Measurements from ENCODE around the gene MRPL30.
"Not testable (repeated sequence)": the region's sequence is repeated elsewhere in the genome, so short reads cannot be mapped to it uniquely, and the experiment has no call there.

Gene MRPL30

DNA sequence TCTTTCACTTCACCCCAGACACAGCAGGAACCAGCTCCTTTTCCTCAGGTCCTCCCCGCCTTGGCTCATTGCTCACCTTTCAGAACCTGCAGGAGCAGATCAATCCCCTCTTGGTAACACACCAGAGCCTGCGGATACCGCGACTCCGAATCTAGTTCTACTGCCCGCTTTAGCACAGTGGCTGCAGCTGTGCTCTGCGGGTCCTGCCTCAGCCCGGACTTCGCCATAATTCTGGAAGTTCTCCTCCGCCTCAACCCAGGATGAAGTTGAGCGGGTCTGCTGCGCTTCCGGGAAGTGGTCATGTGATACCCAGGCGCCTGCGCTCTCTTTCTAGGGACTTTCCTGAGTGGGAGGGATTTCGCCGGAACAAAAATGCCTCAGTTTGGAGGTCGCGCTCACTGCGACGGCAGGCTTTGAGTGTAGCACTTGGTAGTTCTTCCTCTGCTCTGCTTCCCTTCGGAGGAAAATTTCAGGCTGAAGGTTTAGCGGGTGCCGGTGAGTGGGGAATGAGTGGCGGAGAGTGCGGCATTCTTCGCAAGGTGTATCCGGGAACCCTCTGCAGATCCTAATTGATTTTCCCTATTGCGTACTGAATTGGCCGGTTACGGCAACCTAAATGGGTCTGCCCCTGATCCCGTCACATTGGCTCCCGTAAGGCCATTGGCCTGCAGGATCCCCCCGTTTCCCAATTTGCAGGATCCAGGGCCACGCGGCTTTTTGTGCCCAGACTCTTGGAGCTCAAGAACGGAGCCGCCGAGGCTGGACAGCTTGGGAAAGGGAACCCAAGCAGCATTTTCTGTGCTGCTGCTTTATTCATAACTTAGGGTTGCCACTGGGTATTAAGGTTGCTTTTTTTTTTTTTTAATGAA lies at the start of gene MRPL30, which contains the start of gene MITD1:
Gene MRPL30 (plus strand): TSS at position 430 of the 869 bp plus-strand sequence. CDS start 5,020 bp downstream, outside the sequence.
Gene MITD1 (minus strand): TSS at position 304 of the 869 bp plus-strand sequence. CDS start 77 bp downstream, at position 227.
- TF ChIP-seq, protein P1, sequence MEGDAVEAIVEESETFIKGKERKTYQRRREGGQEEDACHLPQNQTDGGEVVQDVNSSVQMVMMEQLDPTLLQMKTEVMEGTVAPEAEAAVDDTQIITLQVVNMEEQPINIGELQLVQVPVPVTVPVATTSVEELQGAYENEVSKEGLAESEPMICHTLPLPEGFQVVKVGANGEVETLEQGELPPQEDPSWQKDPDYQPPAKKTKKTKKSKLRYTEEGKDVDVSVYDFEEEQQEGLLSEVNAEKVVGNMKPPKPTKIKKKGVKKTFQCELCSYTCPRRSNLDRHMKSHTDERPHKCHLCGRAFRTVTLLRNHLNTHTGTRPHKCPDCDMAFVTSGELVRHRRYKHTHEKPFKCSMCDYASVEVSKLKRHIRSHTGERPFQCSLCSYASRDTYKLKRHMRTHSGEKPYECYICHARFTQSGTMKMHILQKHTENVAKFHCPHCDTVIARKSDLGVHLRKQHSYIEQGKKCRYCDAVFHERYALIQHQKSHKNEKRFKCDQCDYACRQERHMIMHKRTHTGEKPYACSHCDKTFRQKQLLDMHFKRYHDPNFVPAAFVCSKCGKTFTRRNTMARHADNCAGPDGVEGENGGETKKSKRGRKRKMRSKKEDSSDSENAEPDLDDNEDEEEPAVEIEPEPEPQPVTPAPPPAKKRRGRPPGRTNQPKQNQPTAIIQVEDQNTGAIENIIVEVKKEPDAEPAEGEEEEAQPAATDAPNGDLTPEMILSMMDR (IDR thresholded peaks at IDR 0.05; ENCODE audit: low read depth, low read length) = no peak

DNA sequence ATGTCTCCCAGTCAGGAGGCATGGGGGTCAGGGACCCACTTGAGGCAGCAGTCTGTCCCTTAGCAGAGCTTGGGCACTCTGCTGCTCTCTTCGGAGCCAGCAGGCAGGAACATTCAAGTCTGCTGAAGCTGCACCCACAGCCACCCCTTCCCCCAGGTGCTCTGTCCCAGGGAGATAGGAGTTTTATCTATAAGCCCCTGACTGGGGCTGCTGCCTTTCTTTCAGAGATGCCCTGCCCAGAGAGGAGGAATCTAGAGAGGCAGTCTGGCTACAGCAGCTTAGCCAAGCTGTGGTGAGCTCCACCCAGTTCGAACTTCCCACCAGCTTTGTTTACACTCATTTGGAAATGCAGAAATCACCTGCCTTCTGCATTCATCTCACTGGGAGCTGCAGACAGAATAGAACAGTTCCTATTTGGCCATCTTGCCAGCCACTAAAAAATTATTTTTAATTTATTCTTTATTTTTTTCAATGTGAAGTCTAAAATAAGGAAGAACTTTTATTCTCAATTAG lies 45.9 kb upstream of the MRPL30 start:
- DNase-seq (ENCODE audit: extremely low read depth, low read depth) = not testable (repeated sequence)

More for the DNA sequence above, at the start of gene MRPL30, which contains the start of gene MITD1:
- peak; percentile 88 for DNase-seq (ENCODE audit: extremely low read depth, low read depth)

- TF ChIP-seq, protein P1 (IDR thresholded peaks at IDR 0.05; ENCODE audit: low read depth, low read length) = no peak
- DNase-seq (ENCODE audit: extremely low read depth, low read depth) = no peak
These were observed 42.0 kb upstream of the MRPL30 start for GRCh38 chr2:99139003-99139402.

DNA sequence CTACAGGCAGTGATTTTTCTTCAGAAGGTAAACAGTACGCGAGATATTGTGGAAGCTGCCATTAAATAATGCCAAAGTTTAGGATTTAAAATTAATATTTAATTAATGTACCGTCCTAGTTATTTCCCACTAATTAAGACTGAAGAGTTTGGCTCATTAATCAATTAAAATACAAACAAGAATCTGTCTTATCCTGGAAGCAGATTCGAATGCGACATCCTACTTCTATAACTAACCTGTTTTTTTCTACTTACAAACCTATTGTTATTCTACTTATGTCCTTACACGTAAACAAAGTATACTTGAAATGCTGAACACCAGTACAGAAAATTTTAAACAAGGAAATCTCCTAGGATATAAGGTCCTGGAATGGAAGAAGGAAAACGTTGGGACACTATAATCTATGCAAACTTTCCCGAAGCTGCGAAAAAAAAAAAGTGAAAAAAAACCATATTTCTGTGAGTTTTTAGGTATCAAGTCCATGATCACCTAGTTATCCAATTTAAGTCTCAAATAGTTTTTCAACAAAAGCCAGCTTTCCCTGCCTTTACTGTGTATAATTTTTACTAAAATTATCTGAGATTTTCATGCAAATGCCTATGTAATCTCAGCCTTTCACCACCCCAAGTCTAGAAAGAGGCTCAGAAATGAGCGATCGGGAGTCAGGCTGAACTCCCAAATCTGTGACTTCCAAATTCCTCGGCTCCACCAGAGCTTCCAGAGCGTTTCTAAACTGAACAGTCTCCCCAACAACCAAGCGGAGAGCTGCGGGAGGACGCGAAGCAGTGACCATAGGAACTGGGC lies 40.7 kb upstream of the MRPL30 start:
- no peak for DNase-seq (ENCODE audit: extremely low read depth, low read depth)
- TF ChIP-seq, protein P1 (IDR thresholded peaks at IDR 0.05; ENCODE audit: low read depth, low read length) = no peak

- TF ChIP-seq, protein P1 (IDR thresholded peaks at IDR 0.05; ENCODE audit: low read depth, low read length) = no peak
- DNase-seq (ENCODE audit: extremely low read depth, low read depth) = no peak
These were observed 40.2 kb upstream of the MRPL30 start for GRCh38 chr2:99140860-99141109.

- peak; percentile 37 for DNase-seq (ENCODE audit: extremely low read depth, low read depth)
- TF ChIP-seq, protein P1 (IDR thresholded peaks at IDR 0.05; ENCODE audit: low read depth, low read length) = no peak
These were observed 39.6 kb upstream of the MRPL30 start, which contains the start of gene C2orf15 for GRCh38 chr2:99141110-99142108. Gene C2orf15 (plus strand): TSS chr2:99141707. CDS start chr2:99150559, 8,852 bp downstream.

DNA sequence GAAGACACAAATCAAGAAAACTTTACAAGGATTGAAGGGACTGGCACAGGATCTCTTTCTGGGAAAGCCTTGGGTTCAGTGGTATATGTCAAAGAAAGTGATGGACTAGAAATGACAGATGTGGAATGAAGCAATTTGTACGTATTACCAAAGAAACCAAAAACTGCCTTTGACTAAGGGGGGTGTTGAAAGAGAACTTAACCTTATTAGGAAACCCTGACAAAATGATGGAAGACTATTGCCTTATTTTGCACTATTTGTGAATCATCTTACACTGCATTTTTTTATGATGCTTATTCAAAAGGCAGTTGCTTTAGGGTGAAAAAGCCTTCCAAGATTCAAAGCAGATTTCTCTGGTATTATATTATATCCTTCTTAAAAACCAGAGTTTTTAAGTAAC lies 30.3 kb upstream of the MRPL30 start:
- TF ChIP-seq, protein P1 (IDR thresholded peaks at IDR 0.05; ENCODE audit: low read depth, low read length) = no peak
- DNase-seq (ENCODE audit: extremely low read depth, low read depth) = no peak
